H1 (cell line): ENCODE results near the gene PRR33. TPM values are rescaled to one million over a fixed set of nuclear protein-coding genes. Genes with fewer than 3 reads are reported as not detected.

Experiments used
- CTCF ChIA-PET: fragments of 300-600 bp; sonication (Branson Sonifier 250); formaldehyde crosslinking; loops from one replicate; lab custom pipeline; 2021; ENCODE audit not compliant: partially characterized antibody; lab: Charles Lee
- POLR2A ChIA-PET: fragments of 300-600 bp; sonication (Branson Sonifier 250); formaldehyde crosslinking; loops from one replicate; lab custom pipeline; 2021; ENCODE audit warnings: inconsistent platforms; ENCODE audit not compliant: partially characterized antibody; lab: Charles Lee
- DNase-seq, 2 experiments: peaks; one replicate each; pipeline versions ENCODE4 v3.0.0 to v3.0.0-alpha.2; 2010 to 2022; ENCODE audit warnings: low spot score in 2 of 2, low read depth in 1 of 2, mixed read lengths in 1 of 2
- FAIRE-seq: peaks from 2 replicates; lab custom pipeline; 2011; peaks lifted over from hg19 to GRCh38; lab: Jason Lieb, UNC
- H2AFZ ChIP-seq: 2 replicates; pipeline ENCODE4 v1.8.1; 2012; ENCODE audit warnings: low read length, inconsistent platforms
- H2AK5ac ChIP-seq: 2 replicates; pipeline ENCODE4 v1.6.1; 2013; ENCODE audit warnings: low read depth, low read length
- H2BK120ac ChIP-seq: replicated peaks from 2 replicates; pipeline ENCODE3; 2013; ENCODE audit warnings: low read depth, low read length, inconsistent platforms
- H2BK12ac ChIP-seq: 2 replicates; pipeline ENCODE4 v1.6.1; 2013; ENCODE audit warnings: low read depth, low read length
- H2BK15ac ChIP-seq: 2 replicates; pipeline ENCODE4 v1.6.1; 2013; ENCODE audit warnings: low read length
- H2BK20ac ChIP-seq: 2 replicates; pipeline ENCODE4 v1.6.1; 2013; ENCODE audit warnings: low read length
- H2BK5ac ChIP-seq: 2 replicates; pipeline ENCODE4 v1.6.1; 2013; ENCODE audit warnings: low read depth, low read length
- H3K14ac ChIP-seq: 2 replicates; pipeline ENCODE4 v1.6.1; 2013; ENCODE audit warnings: inconsistent platforms; ENCODE audit not compliant: insufficient read length
- H3K18ac ChIP-seq: 2 replicates; pipeline ENCODE4 v1.6.1; 2013; ENCODE audit warnings: low read length; ENCODE audit errors: extremely low read depth
- H3K23ac ChIP-seq: 2 replicates; pipeline ENCODE4 v1.6.1; 2013; ENCODE audit warnings: inconsistent platforms; ENCODE audit not compliant: insufficient read length
- H3K23me2 ChIP-seq: 2 replicates; pipeline ENCODE4 v1.6.1; 2013; ENCODE audit warnings: low read depth, low read length
- H3K27ac ChIP-seq: 2 replicates; pipeline ENCODE4 v1.6.1; 2011; ENCODE audit warnings: low read depth, low read length, inconsistent platforms
- H3K27me3 ChIP-seq, 4 experiments: replicated peaks in 1 of 4; 1 replicate in 1 of 4; 2 replicates in 3 of 4; pipeline versions ENCODE4 v1.6.1 to v1.8.1; 2011 to 2013; ENCODE audit warnings: low read length in 3 of 4, mild to moderate bottlenecking in 3 of 4, inconsistent platforms in 2 of 4, mixed read lengths in 2 of 4, moderate library complexity in 1 of 4; ENCODE audit not compliant: control insufficient read depth in 3 of 4, insufficient read depth in 3 of 4; ENCODE audit errors: extremely low read depth in 1 of 4
- H3K36me3 ChIP-seq, 4 experiments: 2 replicates each; pipeline versions ENCODE4 v1.6.1 to v1.8.1; 2011 to 2013; ENCODE audit warnings: mild to moderate bottlenecking in 4 of 4, low read length in 3 of 4, moderate library complexity in 2 of 4, control low read depth in 1 of 4, inconsistent platforms in 1 of 4; ENCODE audit not compliant: insufficient read depth in 4 of 4, control insufficient read depth in 2 of 4
- H3K4ac ChIP-seq: replicated peaks from 2 replicates; pipeline ENCODE3; 2013; ENCODE audit warnings: low read length, low read depth, mixed read lengths, inconsistent platforms; ENCODE audit not compliant: insufficient read length
- H3K4me1 ChIP-seq, 4 experiments: replicated peaks in 1 of 4; 1 replicate in 1 of 4; 2 replicates in 3 of 4; pipeline versions ENCODE4 v1.6.1 to v1.8.1; 2011 to 2013; ENCODE audit warnings: low read length in 3 of 4, inconsistent platforms in 2 of 4, mixed read lengths in 1 of 4; ENCODE audit not compliant: insufficient read depth in 4 of 4, control insufficient read depth in 3 of 4
- H3K4me2 ChIP-seq, 2 experiments: 2 replicates each; pipeline versions ENCODE4 v1.6.1 to v1.8.1; 2011 to 2013; ENCODE audit warnings: low read depth in 2 of 2, low read length in 2 of 2, control low read depth in 1 of 2, inconsistent platforms in 1 of 2, mild to moderate bottlenecking in 1 of 2; ENCODE audit not compliant: insufficient read depth in 1 of 2
- H3K4me3 ChIP-seq, 4 experiments: fragments of 200-600, 300-600 bp in 1 of 4; sonication (generic), shearing (Covaris generic), sonication (Bioruptor Twin) in 1 of 4; 2 replicates each; pipeline versions ENCODE4 v1.5.1 to v1.8.1; 2011 to 2016; ENCODE audit warnings: low read length in 4 of 4, low read depth in 3 of 4, control low read depth in 2 of 4, inconsistent platforms in 2 of 4, mild to moderate bottlenecking in 2 of 4, mixed read lengths in 1 of 4, moderate library complexity in 1 of 4; ENCODE audit not compliant: insufficient read depth in 2 of 4; ENCODE audit errors: extremely low read depth in 1 of 4
- H3K56ac ChIP-seq: replicated peaks from 2 replicates; pipeline ENCODE3; 2013; ENCODE audit warnings: low read depth, mild to moderate bottlenecking, mixed read lengths, low read length, inconsistent platforms; ENCODE audit not compliant: insufficient read length
- H3K79me1 ChIP-seq: 2 replicates; pipeline ENCODE4 v1.6.1; 2013; ENCODE audit warnings: low read depth, low read length, control low read depth
- H3K79me2 ChIP-seq, 2 experiments: 2 replicates each; pipeline versions ENCODE4 v1.6.1 to v1.8.1; 2012 to 2013; ENCODE audit warnings: low read length in 2 of 2, mild to moderate bottlenecking in 2 of 2, inconsistent platforms in 1 of 2; ENCODE audit not compliant: insufficient read depth in 2 of 2, control insufficient read depth in 1 of 2
- H3K9ac ChIP-seq, 4 experiments: replicated peaks in 1 of 4; 1 replicate in 1 of 4; 2 replicates in 3 of 4; pipeline versions ENCODE4 v1.6.1 to v1.8.1; 2011 to 2013; ENCODE audit warnings: low read depth in 3 of 4, low read length in 3 of 4, control low read depth in 2 of 4, mild to moderate bottlenecking in 2 of 4, moderate library complexity in 2 of 4, inconsistent platforms in 1 of 4; ENCODE audit errors: extremely low read depth in 1 of 4
- H3K9me3 ChIP-seq, 2 experiments: 2 replicates each; pipeline versions ENCODE4 v1.6.1 to v1.8.1; 2012 to 2013; ENCODE audit warnings: mild to moderate bottlenecking in 2 of 2, moderate library complexity in 2 of 2, control low read depth in 1 of 2, inconsistent platforms in 1 of 2, low read depth in 1 of 2, low read length in 1 of 2, mixed read lengths in 1 of 2; ENCODE audit not compliant: insufficient read depth in 2 of 2
- H4K20me1 ChIP-seq, 2 experiments: replicated peaks in 1 of 2; 2 replicates each; pipeline versions ENCODE3 to v1.8.1; 2011 to 2013; ENCODE audit warnings: inconsistent platforms in 2 of 2, low read length in 2 of 2, mild to moderate bottlenecking in 1 of 2; ENCODE audit not compliant: insufficient read depth in 2 of 2, control insufficient read depth in 1 of 2
- H4K5ac ChIP-seq: 2 replicates; pipeline ENCODE4 v1.6.1; 2013; ENCODE audit warnings: low read length, low read depth, mixed read lengths, inconsistent platforms; ENCODE audit not compliant: insufficient read length
- H4K8ac ChIP-seq: 2 replicates; pipeline ENCODE4 v1.8.0; 2013; ENCODE audit warnings: mild to moderate bottlenecking, moderate library complexity, low read length, inconsistent platforms; ENCODE audit not compliant: insufficient read depth; ENCODE audit errors: extremely low read depth
- H4K91ac ChIP-seq: replicated peaks from 2 replicates; pipeline ENCODE3; 2013; ENCODE audit warnings: low read length, mixed read lengths, inconsistent platforms; ENCODE audit not compliant: insufficient read length
- BRCA1 ChIP-seq: IDR thresholded peaks from 2 replicates; pipeline ENCODE4 v1.6.1; 2012; ENCODE audit warnings: low read depth, low read length, improper control_type of control experiment
- CBX5 ChIP-seq: fragments of 300-800, 300-1000 bp; sonication (generic); IDR thresholded peaks from 2 replicates; pipeline ENCODE4 v1.7.1; 2016; ENCODE audit warnings: antibody characterized with exemption, low read length, low read depth
- HDAC2 ChIP-seq, 2 experiments: fragments of 300-600 bp in 1 of 2; sonication (generic) in 1 of 2; IDR thresholded peaks; 2 replicates each; pipeline ENCODE4 v1.6.1; 2011 to 2012; ENCODE audit warnings: low read depth in 2 of 2, low read length in 2 of 2, mild to moderate bottlenecking in 2 of 2, moderate library complexity in 2 of 2, borderline replicate concordance in 1 of 2, inconsistent platforms in 1 of 2
- HDAC6 ChIP-seq: IDR thresholded peaks from one replicate; pipeline ENCODE4 v1.7.1; 2012; ENCODE audit warnings: low read depth, mild to moderate bottlenecking, inconsistent platforms, low read length, moderate library complexity
- NRF1 ChIP-seq: IDR thresholded peaks from 2 replicates; pipeline ENCODE4 v1.6.1; 2011; ENCODE audit warnings: mild to moderate bottlenecking, low read depth, low read length, improper control_type of control experiment
- SAP30 ChIP-seq: fragments of 300-600 bp; sonication (generic); IDR thresholded peaks from 2 replicates; pipeline ENCODE4 v1.7.1; 2012; ENCODE audit warnings: low read length, moderate library complexity, mild to moderate bottlenecking, inconsistent platforms; ENCODE audit not compliant: insufficient read depth, insufficient replicate concordance
- SIN3A ChIP-seq, 2 experiments: IDR thresholded peaks in 1 of 2; conservative IDR thresholded peaks in 1 of 2; 2 replicates each; pipeline ENCODE4 v1.6.1; 2011 to 2012; ENCODE audit warnings: low read length in 2 of 2, improper control_type of control experiment in 1 of 2, low read depth in 1 of 2, mild to moderate bottlenecking in 1 of 2
- SIRT6 ChIP-seq: IDR thresholded peaks from one replicate; pipeline ENCODE4 v1.7.1; 2012; ENCODE audit warnings: low read length, inconsistent platforms
- SP4 ChIP-seq: IDR thresholded peaks from 2 replicates; pipeline ENCODE4 v1.6.1; 2012; ENCODE audit warnings: low read length, inconsistent platforms
- TBP ChIP-seq: IDR thresholded peaks from 2 replicates; pipeline ENCODE4 v1.6.1; 2011; ENCODE audit warnings: low read depth, low read length, improper control_type of control experiment
- WGBS, 2 experiments: shearing (Covaris generic) in 1 of 2; methylation state at CpG; one replicate each; pipeline versions ENCODE4 v1.1.6 to v1.1.7; 2013 to 2015; ENCODE audit warnings: low lambda C conversion rate in 2 of 2, mixed read lengths in 2 of 2, inconsistent platforms in 1 of 2, low coverage in 1 of 2, missing lambda C conversion rate in 1 of 2; ENCODE audit not compliant: insufficient replicate concordance in 2 of 2, insufficient coverage in 1 of 2, insufficient read length in 1 of 2; ENCODE audit errors: extremely low coverage in 1 of 2, missing lambda C conversion rate in 1 of 2; 5-methylcytosine and 5-hydroxymethylcytosine counted together
- polyA plus RNA-seq, 7 experiments: library from polyadenylated mRNA; depleted of rRNA in 3 of 7; stranded (reverse) in 5 of 7; unstranded in 2 of 7; fragments of >200 nt in 5 of 7; fragments of 200-250 nt in 2 of 7; gene quantifications; 1 replicate in 5 of 7; 2 replicates in 1 of 7; 4 replicates in 1 of 7; pipeline versions ENCODE4 v1.2.1 to v1.2.3, GENCODE V29; 2011 to 2013; ENCODE audit warnings: missing spikeins in 2 of 7, mixed read lengths in 2 of 7
- total RNA-seq: library from RNA; stranded (reverse); fragmentation: NEBNext Ultra II Directional; extraction: Animal tissue kit (Norgen Biotek cat#: 25700); gene quantifications from 2 replicates; pipeline ENCODE4 v1.2.1, GENCODE V29; 2021
- TF ChIP-seq, protein P1 (sequence below): IDR thresholded peaks from 2 replicates; pipeline ENCODE4 v1.6.1; 2012; ENCODE audit warnings: inconsistent platforms

Gene PRR33
- total and polyA plus RNA-seq, 2 of the 8 experiments (the other 6 are each of a cell fraction or from before 2014, with no cell fraction given) = 0.02 TPM; not detected in 1

DNA sequence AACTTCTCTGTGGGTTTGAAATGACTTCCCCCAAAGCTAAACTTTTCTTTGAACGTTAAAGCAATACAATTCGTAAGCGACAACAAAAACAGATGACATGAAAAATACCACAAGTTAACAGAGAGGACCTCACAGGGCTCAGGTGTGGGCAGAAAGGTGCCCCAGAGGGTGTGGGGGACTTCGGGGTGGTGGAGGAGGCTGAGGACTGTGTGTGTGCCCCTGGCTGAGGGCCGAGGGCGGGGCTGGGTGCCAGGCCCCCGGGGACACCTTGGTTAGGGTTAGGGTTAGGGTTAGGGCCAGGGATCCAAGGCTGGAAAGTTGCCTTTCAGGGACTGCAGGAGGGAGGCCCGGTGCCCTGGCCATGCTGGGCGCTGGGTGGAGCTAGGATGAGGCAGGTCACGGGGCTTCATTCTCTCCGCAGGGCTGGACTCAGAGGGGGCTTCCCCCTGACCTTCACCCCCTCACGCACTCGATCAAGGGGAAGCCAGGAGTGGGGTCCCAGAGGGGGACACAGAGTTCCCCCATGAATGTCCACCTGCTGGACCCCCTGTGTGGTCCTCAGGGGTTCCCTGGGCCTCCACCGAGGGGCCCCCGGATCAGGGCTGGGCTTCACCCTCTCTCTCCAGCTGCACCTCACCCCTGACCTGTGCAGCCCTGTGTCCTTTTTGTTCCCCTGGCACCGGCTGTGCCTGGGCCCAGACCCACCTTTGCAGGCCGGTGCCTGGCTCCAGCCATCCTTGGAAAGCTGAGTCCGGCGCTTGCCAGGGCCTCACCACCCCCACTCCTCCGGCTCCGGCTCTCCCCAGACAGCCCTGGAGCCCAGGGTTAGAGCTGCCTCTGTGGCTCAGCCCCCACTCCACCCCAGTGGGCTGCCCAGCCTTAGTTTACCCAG, 45.9 kb downstream of the PRR33 start:
- H3K36me3 ChIP-seq = no peaks in the 10 kb centered on the region
- H3K23ac ChIP-seq = no peak overlapping the region
- no peak overlapping the region for H4K5ac ChIP-seq
- FAIRE-seq = no peak
- no peaks in the 10 kb centered on the region for H4K20me1 ChIP-seq
- no peak overlapping the region for H3K4me3 ChIP-seq
- H3K9ac ChIP-seq = no peak overlapping the region
- no peak overlapping the region for H2AFZ ChIP-seq
- H3K79me2 ChIP-seq = no peaks in the 10 kb centered on the region
- H3K56ac ChIP-seq = no peak overlapping the region
- no peak overlapping the region for H3K4me2 ChIP-seq
- no peak overlapping the region for H3K4ac ChIP-seq
- H3K9me3 ChIP-seq = no peaks in the 10 kb centered on the region
- H2BK120ac ChIP-seq = no peak overlapping the region
- H3K79me1 ChIP-seq = no peaks in the 10 kb centered on the region
- H4K91ac ChIP-seq = no peak overlapping the region
- no peaks in the 10 kb centered on the region for H3K23me2 ChIP-seq
- H3K18ac ChIP-seq = no peak overlapping the region
- H2BK20ac ChIP-seq = no peak overlapping the region
- H2BK5ac ChIP-seq = no peak overlapping the region
- no peaks in the 10 kb centered on the region for H3K27me3 ChIP-seq
- 92% methylated on average over 17 of the region's 21 CpGs; no CpG with 5 or more reads in 1 of the 2 experiments for WGBS, 2 experiments
- CTCF ChIA-PET = interaction anchor here (0.7 to 15.7 kb wide), 9 partner anchors 10 to 308 kb away, joined by 3 to 232 read pairs (median 6); no protein-coding TSS in a partner anchor
- POLR2A ChIA-PET = no interaction called here
- no peak overlapping the region; the same call in 1 of the 2 replicates for H4K8ac ChIP-seq
- no peak overlapping the region for H2BK15ac ChIP-seq
- no peak overlapping the region for H2BK12ac ChIP-seq
- no peak for DNase-seq
- H3K14ac ChIP-seq = no peak overlapping the region
- no peak overlapping the region for H2AK5ac ChIP-seq
- H3K27ac ChIP-seq = no peak overlapping the region
- H3K4me1 ChIP-seq = peaks cover 0 to 3% (median 0%) of the 10 kb centered on the region in 4 experiments; a peak in 1 of 7 replicates
- TF ChIP-seq SAP30 = no peak
- TF ChIP-seq BRCA1 = no peak
- no peak for TF ChIP-seq SIN3A (conservative IDR thresholded peaks at IDR 0.05 in 1 of 2, IDR thresholded peaks at IDR 0.05 in 1 of 2; ENCODE audit: low read depth in 1 of 2, low read length in 2 of 2)
- no peak for TF ChIP-seq HDAC6
- TF ChIP-seq HDAC2 (IDR thresholded peaks at IDR 0.05; ENCODE audit: borderline replicate concordance in 1 of 2, low read depth in 2 of 2, low read length in 2 of 2) = no peak
- TF ChIP-seq CBX5 = no peak
- TF ChIP-seq SIRT6 = no peak
- no peak for TF ChIP-seq NRF1
- TF ChIP-seq, protein P1, sequence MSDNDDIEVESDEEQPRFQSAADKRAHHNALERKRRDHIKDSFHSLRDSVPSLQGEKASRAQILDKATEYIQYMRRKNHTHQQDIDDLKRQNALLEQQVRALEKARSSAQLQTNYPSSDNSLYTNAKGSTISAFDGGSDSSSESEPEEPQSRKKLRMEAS = no peak
- TF ChIP-seq TBP = no peak
- no peak for TF ChIP-seq SP4
